GM21619 (cell line): ENCODE measurements around the gene NECTIN2.
"Not testable (repeated sequence)": the region's sequence is repeated elsewhere in the genome, so short reads cannot be mapped to it uniquely, and the experiment has no call there.

ENCODE experiments used
- ATAC-seq: cut with Tn5 transposase; IDR thresholded peaks from one replicate; pipeline ENCODE4 v1.9.1; 2021; ENCODE audit not compliant: unreplicated experiment

NECTIN2 gene

GRCh38 chr19:44905437-44906160 lies 59.5 kb downstream of the NECTIN2 start, which contains the start of gene APOE:
APOE (plus strand) TSS chr19:44905796; CDS start chr19:44906625, 829 bp downstream.
- ATAC-seq, result no peak

- no peak for ATAC-seq
Observed at GRCh38 chr19:44907613-44908012, 61.5 kb downstream of the NECTIN2 start.

- no peak for ATAC-seq
Observed at GRCh38 chr19:44908074-44908835, 62.2 kb downstream of the NECTIN2 start.

- ATAC-seq, result no peak
Observed at GRCh38 chr19:44908836-44909261, 62.8 kb downstream of the NECTIN2 start.

GRCh38 chr19:44909775-44910174 lies 63.7 kb downstream of the NECTIN2 start:
- no peak for ATAC-seq

- not testable (repeated sequence) for ATAC-seq
Observed at GRCh38 chr19:44911896-44912295, 65.8 kb downstream of the NECTIN2 start.

GRCh38 chr19:44912854-44913253 lies 66.8 kb downstream of the NECTIN2 start:
- ATAC-seq, result no peak

GRCh38 chr19:44913512-44914432 lies 67.7 kb downstream of the NECTIN2 start:
- not testable (repeated sequence) for ATAC-seq

GRCh38 chr19:44914433-44915206 lies 68.5 kb downstream of the NECTIN2 start, which contains the start of gene APOC1:
APOC1 (plus strand) TSS chr19:44914608; CDS start chr19:44914892, 284 bp downstream.
- peak; percentile 93 for ATAC-seq

GRCh38 chr19:44924243-44924725 lies 78.2 kb downstream of the NECTIN2 start:
- ATAC-seq, result no peak

- no peak for ATAC-seq
Observed at GRCh38 chr19:44925114-44925891, 79.2 kb downstream of the NECTIN2 start.

- ATAC-seq, result not testable (repeated sequence)
Observed at GRCh38 chr19:44926245-44927077, 80.4 kb downstream of the NECTIN2 start.

GRCh38 chr19:44927746-44928145 lies 81.6 kb downstream of the NECTIN2 start:
- ATAC-seq, result no peak

- no peak for ATAC-seq
Observed at GRCh38 chr19:44930088-44930487, 84.0 kb downstream of the NECTIN2 start.

- no peak for ATAC-seq
Observed at GRCh38 chr19:44931541-44931940, 85.4 kb downstream of the NECTIN2 start.
